Epithelial cell of esophagus (primary cell): ENCODE data around the gene CRCP.

Experiments
- DNase-seq: peaks from one replicate; pipeline ENCODE4 v3.0.0; 2010; ENCODE audit warnings: low read depth
- H3K4me3 ChIP-seq: 2 replicates; pipeline ENCODE4 v1.5.1; 2011; ENCODE audit warnings: mild to moderate bottlenecking, low read length, control low read depth
- CTCF ChIP-seq: IDR thresholded peaks from 2 replicates; pipeline ENCODE4 v1.5.1; 2011; ENCODE audit warnings: low read depth, mild to moderate bottlenecking, low read length, control low read depth, inconsistent platforms; ENCODE audit not compliant: insufficient read depth; ENCODE audit errors: missing control alignments

The CRCP gene

GRCh38 chr7:66078067-66078466 is 36.6 kb upstream of the CRCP start:
- DNase-seq = no peak
- TF ChIP-seq CTCF = no peak
- H3K4me3 ChIP-seq = no peak overlapping the region

- DNase-seq = no peak
- no peak for TF ChIP-seq CTCF
- H3K4me3 ChIP-seq = no peak overlapping the region
Observed at GRCh38 chr7:66082083-66082482, 32.6 kb upstream of the CRCP start.

GRCh38 chr7:66082886-66083415 is 31.7 kb upstream of the CRCP start:
- no peak overlapping the region for H3K4me3 ChIP-seq
- no peak for TF ChIP-seq CTCF
- no peak for DNase-seq

- H3K4me3 ChIP-seq = no peak overlapping the region
- DNase-seq = no peak
- no peak for TF ChIP-seq CTCF
Observed at GRCh38 chr7:66083677-66084076, 31.0 kb upstream of the CRCP start.

- no peak for DNase-seq
- TF ChIP-seq CTCF = no peak
- no peak overlapping the region for H3K4me3 ChIP-seq
Observed at GRCh38 chr7:66088861-66089838, 25.5 kb upstream of the CRCP start.

GRCh38 chr7:66092654-66093053 is 22.0 kb upstream of the CRCP start:
- no peak for TF ChIP-seq CTCF
- DNase-seq = no peak
- no peak overlapping the region for H3K4me3 ChIP-seq
